OCI-LY1 (cell line): ENCODE data around the gene ZNF662.

Experiments
- EZH2 ChIP-seq: fragments of 200-600 bp; sonication (generic), shearing (Covaris generic); IDR thresholded peaks from 2 replicates; pipeline ENCODE4 v1.8.0; 2017; ENCODE audit warnings: borderline replicate concordance, mixed run types, mild to moderate bottlenecking, antibody characterized with exemption, low read length, moderate library complexity, mixed read lengths
- TF ChIP-seq, protein P1 (sequence below): fragments of 200-600 bp; sonication (generic), shearing (Covaris generic); IDR thresholded peaks from 2 replicates; pipeline ENCODE4 v1.5.1; 2017; ENCODE audit warnings: mild to moderate bottlenecking, antibody characterized with exemption, low read length, moderate library complexity, mixed read lengths

DNA sequence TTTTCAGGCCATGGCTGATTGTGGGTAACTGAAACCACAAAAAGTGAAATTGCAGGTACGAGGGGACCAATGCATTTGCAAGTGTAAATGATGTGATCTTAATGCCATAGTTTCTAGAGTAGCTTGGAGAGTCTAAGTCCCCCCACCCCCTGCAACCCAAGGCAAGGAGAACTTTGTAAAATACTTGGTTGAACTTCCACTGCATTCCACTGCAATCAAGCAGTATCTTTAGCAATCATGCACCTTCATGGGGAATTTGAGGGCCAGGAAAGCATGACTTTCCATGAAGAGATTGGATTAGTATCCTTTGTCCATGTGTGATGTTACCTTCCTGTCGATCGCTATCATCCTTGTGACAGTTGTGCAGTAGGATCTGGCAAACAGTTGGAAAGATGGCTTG is 18.9 kb upstream of the ZNF662 start:
- TF ChIP-seq, protein P1, sequence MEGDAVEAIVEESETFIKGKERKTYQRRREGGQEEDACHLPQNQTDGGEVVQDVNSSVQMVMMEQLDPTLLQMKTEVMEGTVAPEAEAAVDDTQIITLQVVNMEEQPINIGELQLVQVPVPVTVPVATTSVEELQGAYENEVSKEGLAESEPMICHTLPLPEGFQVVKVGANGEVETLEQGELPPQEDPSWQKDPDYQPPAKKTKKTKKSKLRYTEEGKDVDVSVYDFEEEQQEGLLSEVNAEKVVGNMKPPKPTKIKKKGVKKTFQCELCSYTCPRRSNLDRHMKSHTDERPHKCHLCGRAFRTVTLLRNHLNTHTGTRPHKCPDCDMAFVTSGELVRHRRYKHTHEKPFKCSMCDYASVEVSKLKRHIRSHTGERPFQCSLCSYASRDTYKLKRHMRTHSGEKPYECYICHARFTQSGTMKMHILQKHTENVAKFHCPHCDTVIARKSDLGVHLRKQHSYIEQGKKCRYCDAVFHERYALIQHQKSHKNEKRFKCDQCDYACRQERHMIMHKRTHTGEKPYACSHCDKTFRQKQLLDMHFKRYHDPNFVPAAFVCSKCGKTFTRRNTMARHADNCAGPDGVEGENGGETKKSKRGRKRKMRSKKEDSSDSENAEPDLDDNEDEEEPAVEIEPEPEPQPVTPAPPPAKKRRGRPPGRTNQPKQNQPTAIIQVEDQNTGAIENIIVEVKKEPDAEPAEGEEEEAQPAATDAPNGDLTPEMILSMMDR, result no peak
- no peak for TF ChIP-seq EZH2
